ENCODE measurements around the gene SELENOV. TPM values are rescaled to one million over a fixed set of nuclear protein-coding genes. Genes with fewer than 3 reads are reported as not detected.

Gene SELENOV
- total and polyA plus RNA-seq, 2 donors from 2014 or later: not detected

DNA sequence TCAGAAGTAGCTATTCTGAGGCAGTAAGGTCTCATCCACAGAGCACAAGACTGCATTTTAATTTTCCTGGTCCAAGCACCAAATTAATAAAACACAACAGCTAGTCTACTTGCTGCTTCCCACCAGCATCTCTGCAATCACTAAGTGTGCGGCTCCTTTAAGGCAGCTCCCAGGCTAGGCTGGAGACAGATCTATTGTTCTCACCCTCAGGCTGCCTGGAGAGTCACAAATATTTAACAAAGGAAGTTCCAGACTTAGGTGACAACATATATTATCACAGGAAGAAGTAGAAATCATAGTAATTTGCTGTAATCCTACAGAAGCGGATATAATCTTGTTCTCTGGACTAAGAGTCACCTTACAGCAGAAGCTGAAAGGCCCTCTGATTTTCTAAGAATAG, 27.3 kb downstream of the SELENOV start:
- intact Hi-C loops (cut with DNase I): no loop called here
- DNase-seq (no peak), FAIRE-seq (no peak)
- Histone ChIP-seq H3K9ac (ENCODE audit: low read length in 3 of 3) (no peak overlapping the region), H3K27ac (ENCODE audit: low read depth in 2 of 2, low read length in 2 of 2) (no peak overlapping the region), H3K27me3 (ENCODE audit: control insufficient read depth, insufficient read depth, low read length) (no peaks in the 10 kb centered on the region), H3K36me3 (ENCODE audit: control insufficient read depth in 2 of 3, insufficient read depth in 3 of 3, low read length in 3 of 3) (no peaks in the 10 kb centered on the region), H3K4me3 (ENCODE audit: low read length in 3 of 3) (no peak overlapping the region), H3K9me3 (ENCODE audit: control insufficient read depth in 2 of 3, insufficient read depth in 1 of 3, low read length in 3 of 3) (no peaks in the 10 kb centered on the region), H3K4me1 (ENCODE audit: control insufficient read depth in 2 of 3, insufficient read depth in 2 of 3, low read depth in 1 of 3, low read length in 3 of 3) (peaks cover 0 to 4% (median 3%) of the 10 kb centered on the region in 3 donors)
- TF ChIP-seq, protein P1, sequence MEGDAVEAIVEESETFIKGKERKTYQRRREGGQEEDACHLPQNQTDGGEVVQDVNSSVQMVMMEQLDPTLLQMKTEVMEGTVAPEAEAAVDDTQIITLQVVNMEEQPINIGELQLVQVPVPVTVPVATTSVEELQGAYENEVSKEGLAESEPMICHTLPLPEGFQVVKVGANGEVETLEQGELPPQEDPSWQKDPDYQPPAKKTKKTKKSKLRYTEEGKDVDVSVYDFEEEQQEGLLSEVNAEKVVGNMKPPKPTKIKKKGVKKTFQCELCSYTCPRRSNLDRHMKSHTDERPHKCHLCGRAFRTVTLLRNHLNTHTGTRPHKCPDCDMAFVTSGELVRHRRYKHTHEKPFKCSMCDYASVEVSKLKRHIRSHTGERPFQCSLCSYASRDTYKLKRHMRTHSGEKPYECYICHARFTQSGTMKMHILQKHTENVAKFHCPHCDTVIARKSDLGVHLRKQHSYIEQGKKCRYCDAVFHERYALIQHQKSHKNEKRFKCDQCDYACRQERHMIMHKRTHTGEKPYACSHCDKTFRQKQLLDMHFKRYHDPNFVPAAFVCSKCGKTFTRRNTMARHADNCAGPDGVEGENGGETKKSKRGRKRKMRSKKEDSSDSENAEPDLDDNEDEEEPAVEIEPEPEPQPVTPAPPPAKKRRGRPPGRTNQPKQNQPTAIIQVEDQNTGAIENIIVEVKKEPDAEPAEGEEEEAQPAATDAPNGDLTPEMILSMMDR (IDR thresholded peaks at IDR 0.05; ENCODE audit: borderline replicate concordance, extremely low read depth, insufficient read depth): no peak

DNA sequence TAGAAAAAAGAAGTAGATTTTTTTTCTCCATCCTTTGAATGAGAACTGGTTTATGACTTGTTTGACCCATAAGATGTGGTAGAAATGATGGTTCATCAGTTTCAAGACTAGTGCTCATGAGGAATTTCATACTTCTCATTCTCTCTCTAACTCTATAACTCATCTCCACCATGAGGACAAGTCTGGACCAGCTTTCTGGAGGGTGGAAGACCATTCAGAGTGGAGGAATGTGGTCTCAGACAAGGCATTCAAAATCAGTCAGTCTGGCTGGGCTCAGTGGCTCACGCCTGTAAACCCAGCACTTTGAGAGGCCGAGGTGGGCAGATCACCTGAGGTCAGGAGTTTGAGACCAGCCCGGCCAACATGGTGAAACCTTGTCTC, 28.5 kb downstream of the SELENOV start:
- no peak overlapping the region for H3K9ac ChIP-seq (ENCODE audit: low read length in 3 of 3)
- no peak overlapping the region for H3K27ac ChIP-seq (ENCODE audit: low read depth in 2 of 2, low read length in 2 of 2)
- H3K9me3 ChIP-seq (ENCODE audit: control insufficient read depth in 2 of 3, insufficient read depth in 1 of 3, low read length in 3 of 3): no peaks in the 10 kb centered on the region
- FAIRE-seq (no peak), DNase-seq (no peak)
- TF ChIP-seq, protein P1 (IDR thresholded peaks at IDR 0.05; ENCODE audit: borderline replicate concordance, extremely low read depth, insufficient read depth): no peak
- H3K4me3 ChIP-seq (ENCODE audit: low read length in 3 of 3): no peak overlapping the region
- peaks cover 0 to 4% (median 3%) of the 10 kb centered on the region in 3 donors for H3K4me1 ChIP-seq (ENCODE audit: control insufficient read depth in 2 of 3, insufficient read depth in 2 of 3, low read depth in 1 of 3, low read length in 3 of 3)
- H3K36me3 ChIP-seq (ENCODE audit: control insufficient read depth in 2 of 3, insufficient read depth in 3 of 3, low read length in 3 of 3): no peaks in the 10 kb centered on the region
- no peaks in the 10 kb centered on the region for H3K27me3 ChIP-seq (ENCODE audit: control insufficient read depth, insufficient read depth, low read length)
- intact Hi-C loops (cut with DNase I): no loop called here

DNA sequence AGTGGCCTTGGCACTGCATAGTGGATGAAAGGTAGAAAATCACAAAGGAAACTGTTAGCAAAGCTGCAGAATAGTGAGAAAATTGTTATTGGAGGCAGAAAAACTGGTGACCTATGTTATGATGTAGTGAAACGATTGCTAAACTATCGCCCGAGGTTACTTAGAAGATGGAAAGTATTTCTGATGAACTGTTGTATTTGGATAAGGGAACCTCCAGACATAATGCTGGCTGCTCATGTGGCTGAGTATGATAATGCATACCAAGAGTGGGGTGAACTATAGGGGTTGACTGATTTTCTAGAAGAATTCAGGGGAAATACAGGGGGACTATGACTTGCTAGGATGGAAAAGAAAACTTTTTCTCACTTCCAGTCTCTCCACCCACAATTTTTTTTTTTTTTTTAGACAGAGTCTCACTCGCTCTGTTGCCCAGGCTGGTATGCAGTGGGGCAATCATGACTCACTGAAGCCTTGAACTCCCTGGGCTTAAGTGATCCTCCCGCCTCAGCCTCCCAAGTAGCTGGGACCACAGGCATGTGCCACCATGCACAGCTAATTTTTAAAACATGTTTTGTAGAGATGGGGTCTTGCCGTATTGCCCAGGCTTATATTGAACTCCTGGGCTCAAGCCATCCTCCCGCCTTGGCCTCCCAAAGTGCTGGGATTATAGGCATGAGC, 29.4 kb downstream of the SELENOV start:
- TF ChIP-seq, protein P1 (IDR thresholded peaks at IDR 0.05; ENCODE audit: borderline replicate concordance, extremely low read depth, insufficient read depth): no peak
- H3K36me3 ChIP-seq (ENCODE audit: control insufficient read depth in 2 of 3, insufficient read depth in 3 of 3, low read length in 3 of 3): no peaks in the 10 kb centered on the region
- H3K27me3 ChIP-seq (ENCODE audit: control insufficient read depth, insufficient read depth, low read length): no peaks in the 10 kb centered on the region
- intact Hi-C loops (cut with DNase I): no loop called here
- DNase-seq (no peak), FAIRE-seq (no peak)
- H3K9me3 ChIP-seq (ENCODE audit: control insufficient read depth in 2 of 3, insufficient read depth in 1 of 3, low read length in 3 of 3): no peaks in the 10 kb centered on the region
- H3K4me1 ChIP-seq (ENCODE audit: control insufficient read depth in 2 of 3, insufficient read depth in 2 of 3, low read depth in 1 of 3, low read length in 3 of 3): no peaks in the 10 kb centered on the region
- H3K9ac ChIP-seq (ENCODE audit: low read length in 3 of 3): no peak overlapping the region
- no peak overlapping the region for H3K27ac ChIP-seq (ENCODE audit: low read depth in 2 of 2, low read length in 2 of 2)
- no peak overlapping the region for H3K4me3 ChIP-seq (ENCODE audit: low read length in 3 of 3)

DNA sequence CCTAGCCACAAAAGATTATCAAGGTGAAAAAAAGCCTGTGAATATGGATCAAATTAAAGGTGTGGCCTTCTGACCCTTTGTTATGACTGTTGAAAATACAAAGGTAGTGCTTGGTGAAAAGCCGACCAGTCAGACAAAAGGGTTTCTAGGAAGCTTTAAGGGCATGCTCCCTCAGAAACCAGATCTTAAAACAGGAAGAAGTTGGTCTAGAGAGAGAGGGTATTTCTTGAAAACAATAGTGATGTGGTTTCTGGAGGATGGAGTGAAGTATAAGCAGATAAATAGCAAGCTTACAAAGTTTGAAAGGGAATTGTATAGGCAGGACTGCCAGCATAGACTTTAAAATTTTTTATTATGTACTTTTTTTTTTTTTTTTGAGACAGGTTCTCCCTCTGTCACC, 30.0 kb downstream of the SELENOV start:
- Histone ChIP-seq H3K9me3 (ENCODE audit: control insufficient read depth in 2 of 3, insufficient read depth in 1 of 3, low read length in 3 of 3) (no peaks in the 10 kb centered on the region), H3K4me3 (ENCODE audit: low read length in 3 of 3) (no peak overlapping the region), H3K27ac (ENCODE audit: low read depth in 2 of 2, low read length in 2 of 2) (no peak overlapping the region), H3K36me3 (ENCODE audit: control insufficient read depth in 2 of 3, insufficient read depth in 3 of 3, low read length in 3 of 3) (no peaks in the 10 kb centered on the region), H3K9ac (ENCODE audit: low read length in 3 of 3) (no peak overlapping the region), H3K27me3 (ENCODE audit: control insufficient read depth, insufficient read depth, low read length) (no peaks in the 10 kb centered on the region), H3K4me1 (ENCODE audit: control insufficient read depth in 2 of 3, insufficient read depth in 2 of 3, low read depth in 1 of 3, low read length in 3 of 3) (no peaks in the 10 kb centered on the region)
- TF ChIP-seq, protein P1 (IDR thresholded peaks at IDR 0.05; ENCODE audit: borderline replicate concordance, extremely low read depth, insufficient read depth): no peak
- DNase-seq: no peak
- intact Hi-C loops (cut with DNase I): no loop called here
- FAIRE-seq: no peak
